Heart right ventricle (tissue), 16 donors: Measurements from ENCODE around the gene SLC4A8. TPM values are rescaled to one million over a fixed set of nuclear protein-coding genes. Genes with fewer than 3 reads are reported as not detected.

Experiments
- ATAC-seq, 8 donors: fragments of 200-7000 bp; cut with Tn5 transposase; one replicate each; pipeline ENCODE4 v1.9.1; 2020; ENCODE audit warnings: mild to moderate bottlenecking in 8 of 8, moderate library complexity in 8 of 8, moderate number of reproducible peaks in 1 of 8
- DNase-seq, 2 donors: peaks; one replicate each; pipeline ENCODE4 v3.0.0-alpha.2; 2020
- H3K27ac ChIP-seq, 10 donors: fragments of 200-600 bp; sonication (generic) in 2 of 10; one replicate each; pipeline versions ENCODE4 v1.5.0 to v1.8.0; 2020 to 2022; ENCODE audit warnings: mild to moderate bottlenecking in 3 of 10
- H3K27me3 ChIP-seq, 7 donors: fragments of 200-600 bp; one replicate each; pipeline ENCODE4 v1.8.0; 2021 to 2022; ENCODE audit warnings: mild to moderate bottlenecking in 2 of 7
- H3K36me3 ChIP-seq, 9 donors: fragments of 200-600 bp; sonication (generic) in 1 of 9; one replicate each; pipeline versions ENCODE4 v1.5.0 to v1.8.0; 2020 to 2022; ENCODE audit warnings: mild to moderate bottlenecking in 2 of 9
- H3K4me1 ChIP-seq, 9 donors: fragments of 200-600 bp; sonication (generic) in 1 of 9; one replicate each; pipeline versions ENCODE4 v1.5.0 to v1.8.0; 2020 to 2022; ENCODE audit warnings: mild to moderate bottlenecking in 4 of 9
- H3K4me3 ChIP-seq, 10 donors: fragments of 200-600 bp; sonication (generic) in 2 of 10; one replicate each; pipeline versions ENCODE4 v1.5.0 to v1.8.0; 2020 to 2022; ENCODE audit warnings: mild to moderate bottlenecking in 7 of 10, moderate library complexity in 2 of 10
- H3K9me3 ChIP-seq, 11 donors: fragments of 200-600 bp in 10 of 11; sonication (generic) in 2 of 11; one replicate each; pipeline versions ENCODE4 v1.5.0 to v1.8.0; 2013 to 2022; ENCODE audit warnings: mild to moderate bottlenecking in 2 of 11, control low read depth in 1 of 11, moderate library complexity in 1 of 11
- WGBS, 2 donors: extraction: QIAGEN DNeasy Blood & Tissue Kit; methylation state at CpG; one replicate each; pipeline ENCODE4 v1.1.7; 2013; ENCODE audit warnings: inconsistent platforms in 1 of 2; 5-methylcytosine and 5-hydroxymethylcytosine counted together
- intact Hi-C, 10 donors: fragments of 100-400 bp; cut with DNase I; formaldehyde crosslinking; loops; one replicate each; pipeline versions ENCODE4 v1.11.1 to v1.14.2; 2022
- polyA plus RNA-seq, 2 donors: library from polyadenylated mRNA; stranded (reverse); fragments of 200-250 nt; gene quantifications; one replicate each; pipeline ENCODE4 v1.2.3, GENCODE V29; 2013
- total RNA-seq, 10 donors: library from RNA; stranded (reverse); fragmentation: NEBNext Ultra II Directional in 3 of 10; extraction: Animal tissue kit (Norgen Biotek cat#: 25700) in 3 of 10; gene quantifications; one replicate each; pipeline versions ENCODE4 v1.2.1 to v1.2.4, GENCODE V29; 2021 to 2023
- TF ChIP-seq, protein P1 (sequence below), 9 donors: fragments of 200-600 bp; sonication (generic) in 2 of 9; IDR thresholded peaks; one replicate each; pipeline versions ENCODE4 v1.5.0 to v1.8.0; 2021 to 2022; ENCODE audit warnings: antibody characterized with exemption in 9 of 9, mild to moderate bottlenecking in 5 of 9, moderate library complexity in 1 of 9
- donor health status: Arrhythmogenic right ventricular cardiomyopathy.
- donor health status: ischemic (EF 13 %, LVEDD 7.1; RV severe dilation, severe dysfunction).
- donor health status: healthy with polysubstance abuse.
- donor health status: DM: no; HTN: yes; CAD: no.
- donor health status: DM: no; HTN: no; CAD: no.
- donor health status: ischemic (EF 25% LVEDD 6.9; RV normal size, moderate dysfunction).
- donor health status: ischemic (EF 25% LVEDD 5.7; RV mildly dilated, moderate dysfunction).
- donor health status: healthy.
- donor health status: DM: yes; HTN: yes; CAD: no.
- donor health status: Ischemic cardiomyopathy.
- donor health status: ischemic (EF 35%, LVEDD 5.7; RV mildly dilated, moderate dysfunction).
- donor health status: nonischemic (EF 11% LVEDD 7.7; RV severe dilation, severe dysfunction).
- donor health status: DM: yes; HTN: yes; CAD: no.
- donor health status: PGD.
- donor health status: ischemic (EF 29% LVEDD 5.4; RV normal size, mild dysfunction).
- donor health status: nonischemic (EF 23%, LVEDD 6.1; RV moderate dilation, normal function).

The SLC4A8 gene
- total and polyA plus RNA-seq, 12 donors = 0.12 to 1.8 (median 0.58) TPM

DNA sequence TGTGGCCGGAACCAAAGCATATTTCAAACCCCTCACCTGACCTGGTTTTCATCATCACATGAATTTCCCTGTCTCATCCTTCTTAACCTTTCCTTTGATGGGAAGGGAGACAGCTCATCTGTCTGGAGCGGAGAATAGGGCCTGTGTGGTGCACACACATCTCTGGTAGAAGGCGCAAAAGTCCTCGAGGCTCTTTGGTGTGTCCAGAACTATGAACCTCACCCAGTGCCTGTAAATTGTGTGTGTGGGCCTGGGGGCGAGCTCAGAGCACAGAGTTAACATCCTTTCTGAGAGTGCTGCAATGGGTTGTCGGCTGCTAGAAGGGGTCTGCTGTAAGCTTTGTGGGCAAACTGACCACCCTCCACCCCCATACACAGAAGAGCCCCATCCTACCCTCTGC lies 34.2 kb upstream of the SLC4A8 start:
- intact Hi-C loops = no loop called here
- TF ChIP-seq, protein P1, sequence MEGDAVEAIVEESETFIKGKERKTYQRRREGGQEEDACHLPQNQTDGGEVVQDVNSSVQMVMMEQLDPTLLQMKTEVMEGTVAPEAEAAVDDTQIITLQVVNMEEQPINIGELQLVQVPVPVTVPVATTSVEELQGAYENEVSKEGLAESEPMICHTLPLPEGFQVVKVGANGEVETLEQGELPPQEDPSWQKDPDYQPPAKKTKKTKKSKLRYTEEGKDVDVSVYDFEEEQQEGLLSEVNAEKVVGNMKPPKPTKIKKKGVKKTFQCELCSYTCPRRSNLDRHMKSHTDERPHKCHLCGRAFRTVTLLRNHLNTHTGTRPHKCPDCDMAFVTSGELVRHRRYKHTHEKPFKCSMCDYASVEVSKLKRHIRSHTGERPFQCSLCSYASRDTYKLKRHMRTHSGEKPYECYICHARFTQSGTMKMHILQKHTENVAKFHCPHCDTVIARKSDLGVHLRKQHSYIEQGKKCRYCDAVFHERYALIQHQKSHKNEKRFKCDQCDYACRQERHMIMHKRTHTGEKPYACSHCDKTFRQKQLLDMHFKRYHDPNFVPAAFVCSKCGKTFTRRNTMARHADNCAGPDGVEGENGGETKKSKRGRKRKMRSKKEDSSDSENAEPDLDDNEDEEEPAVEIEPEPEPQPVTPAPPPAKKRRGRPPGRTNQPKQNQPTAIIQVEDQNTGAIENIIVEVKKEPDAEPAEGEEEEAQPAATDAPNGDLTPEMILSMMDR (IDR thresholded peaks at IDR 0.05) = no peak
- H3K4me1 ChIP-seq = peaks cover 0 to 77% (median 9%) of the 10 kb centered on the region in 9 donors
- H3K27ac ChIP-seq = peak overlapping the region in 1 of 10 donors; percentile 91
- no peaks in the 10 kb centered on the region for H3K36me3 ChIP-seq
- H3K4me3 ChIP-seq = peak overlapping the region in 1 of 10 donors; percentile 74
- DNase-seq (no peak), ATAC-seq (peak in 1 of 8 donors; percentile 10)
- WGBS, 2 donors = 85 to 88% methylated on average over 6 of the region's 6 CpGs
- no peaks in the 10 kb centered on the region for H3K9me3 ChIP-seq
- H3K27me3 ChIP-seq = peaks cover 4 to 47% (median 30%) of the 10 kb centered on the region in 7 donors

DNA sequence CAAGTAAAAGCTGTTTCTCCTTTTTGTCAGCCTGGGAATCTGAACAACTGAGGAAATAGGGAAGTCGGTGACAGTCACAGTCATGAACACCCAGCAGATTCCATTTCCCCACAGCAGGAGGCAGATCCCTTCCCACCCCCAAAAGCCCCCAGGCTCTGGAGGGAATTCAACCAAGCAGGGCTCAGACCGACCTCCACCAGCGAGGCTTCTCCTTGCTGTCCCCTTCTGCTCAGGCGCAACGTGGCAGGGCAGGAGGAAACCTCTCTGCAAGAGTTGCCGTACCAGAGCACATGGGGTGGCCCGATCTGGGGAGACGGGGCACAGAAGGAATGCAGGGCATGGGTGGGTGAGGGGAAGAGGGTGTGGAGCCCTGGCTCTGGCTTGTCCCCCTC lies 33.7 kb upstream of the SLC4A8 start:
- Histone ChIP-seq H3K27ac (peak overlapping the region in 6 of 10 donors; percentile 0 to 91 (median 34)), H3K4me1 (peaks cover 0 to 82% (median 9%) of the 10 kb centered on the region in 9 donors), H3K9me3 (no peaks in the 10 kb centered on the region), H3K36me3 (no peaks in the 10 kb centered on the region), H3K4me3 (peak overlapping the region; percentile 36 to 74 (median 56)), H3K27me3 (peaks cover 4 to 51% (median 30%) of the 10 kb centered on the region in 7 donors)
- WGBS, 2 donors = 19 to 24% methylated on average over 8 of the region's 8 CpGs
- ATAC-seq (peak in 6 of 8 donors; percentile 10 to 43 (median 18)), DNase-seq (peak in 1 of 2 donors; percentile 8)
- TF ChIP-seq, protein P1 (IDR thresholded peaks at IDR 0.05) = peak in 1 of 9 donors; percentile 6
- intact Hi-C loops = no loop called here

DNA sequence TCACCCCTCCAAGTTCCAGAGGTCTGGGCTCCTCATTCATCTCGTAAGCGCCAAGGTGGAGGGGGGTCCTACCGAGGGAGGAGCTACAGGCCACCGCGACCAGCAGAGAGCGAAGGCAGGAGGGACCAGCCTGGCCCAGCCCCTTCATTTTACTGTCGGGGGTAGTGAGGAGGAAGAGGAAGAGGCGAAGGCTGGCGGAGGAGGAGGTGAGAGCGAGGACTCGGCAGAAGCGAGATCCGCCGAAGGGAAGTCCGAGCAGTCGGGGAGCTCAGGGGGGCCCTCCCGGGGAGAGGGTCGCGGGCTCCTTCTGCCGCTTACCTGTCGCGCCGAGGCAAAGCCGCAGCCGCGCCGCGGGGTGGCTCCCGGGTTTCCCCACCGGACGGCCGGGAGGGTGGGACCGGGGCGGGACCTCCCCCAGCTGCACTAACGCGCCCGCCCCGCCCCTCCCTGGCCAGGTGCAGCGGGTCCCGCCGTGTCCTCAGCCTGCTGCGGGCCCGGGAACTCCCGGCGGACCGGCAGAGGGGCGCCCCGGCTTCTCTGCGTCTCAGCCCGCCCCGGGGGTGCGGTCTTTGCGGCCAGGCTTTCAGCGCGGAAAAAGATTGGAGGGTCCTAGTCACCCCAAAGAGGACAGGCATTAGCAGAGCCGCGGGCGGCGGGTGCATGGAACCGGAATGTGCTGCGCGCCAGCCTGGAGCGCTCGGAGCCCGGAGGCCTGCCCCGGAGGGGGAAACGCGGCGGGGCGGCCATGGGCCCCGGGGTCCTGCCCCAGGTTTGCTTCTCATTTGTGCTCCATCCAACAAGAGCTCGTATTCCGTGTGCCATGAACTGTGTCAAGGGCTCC lies 33.1 kb upstream of the SLC4A8 start, which contains the start of gene GALNT6:
Gene GALNT6, minus strand, starts transcription at position 124 of the 841 bp plus-strand sequence. CDS start 11,625 bp downstream, outside the sequence.
- no peaks in the 10 kb centered on the region for H3K9me3 ChIP-seq
- H3K27ac ChIP-seq = peak within 1 kb of the TSS in 6 of 10 donors; percentile 0 to 91 (median 34)
- no peaks in the 10 kb centered on the region for H3K36me3 ChIP-seq
- H3K4me3 ChIP-seq = peak within 1 kb of the TSS; percentile 36 to 74 (median 56)
- intact Hi-C loops = no loop called here
- H3K4me1 ChIP-seq = peaks cover 0 to 85% (median 9%) of the 10 kb centered on the region in 9 donors
- peaks cover 4 to 58% (median 31%) of the 10 kb centered on the region in 7 donors for H3K27me3 ChIP-seq
- DNase-seq (peak; percentile 20 to 28), ATAC-seq (peak; percentile 25 to 53 (median 44))
- TF ChIP-seq, protein P1 (IDR thresholded peaks at IDR 0.05) = no peak
- 1% methylated on average over 65 to 73 of the region's 73 CpGs for WGBS, 2 donors

DNA sequence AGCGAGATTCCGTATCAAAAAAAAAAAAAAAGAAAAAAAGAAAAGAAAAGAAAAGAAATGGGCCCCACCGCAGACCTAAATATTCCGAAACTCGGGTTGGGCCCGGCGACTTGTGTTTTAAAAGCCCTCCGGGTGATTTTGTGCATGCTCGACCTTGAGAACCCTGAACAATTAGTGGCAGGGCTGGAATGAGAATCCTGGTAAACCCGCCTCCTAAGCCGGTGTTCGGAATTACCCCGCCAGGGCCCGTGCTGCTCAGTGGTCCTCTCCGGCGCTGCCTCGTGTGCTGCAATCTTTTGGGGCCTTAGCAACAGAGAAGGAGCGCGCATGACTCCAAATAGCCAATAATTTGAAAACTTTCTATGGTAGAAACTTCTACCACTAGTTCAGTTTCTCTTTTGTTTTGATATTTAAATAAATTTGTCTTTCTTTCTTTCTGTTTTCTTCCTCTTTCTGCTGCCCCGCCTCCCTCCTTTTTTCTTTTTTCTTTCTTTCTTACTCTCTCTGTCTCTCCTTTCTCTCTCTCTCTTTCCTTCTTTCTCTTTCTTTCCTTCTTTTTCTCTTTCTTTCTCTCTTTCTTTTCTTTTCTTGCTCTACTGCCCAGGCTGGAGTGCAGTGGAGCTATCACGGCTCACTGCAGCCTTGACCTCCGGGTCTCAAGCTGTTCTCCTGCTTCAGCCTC lies 31.9 kb upstream of the SLC4A8 start:
- ATAC-seq (no peak), DNase-seq (no peak)
- Histone ChIP-seq H3K4me1 (peaks cover 0 to 84% (median 9%) of the 10 kb centered on the region in 9 donors), H3K27me3 (peaks cover 4 to 58% (median 31%) of the 10 kb centered on the region in 7 donors), H3K36me3 (no peaks in the 10 kb centered on the region), H3K9me3 (no peaks in the 10 kb centered on the region), H3K27ac (peak overlapping the region in 1 of 10 donors; percentile 91), H3K4me3 (peak overlapping the region in 8 of 10 donors; percentile 43 to 74 (median 58))
- WGBS, 2 donors = 63 to 68% methylated on average over 22 of the region's 22 CpGs
- TF ChIP-seq, protein P1 (IDR thresholded peaks at IDR 0.05) = no peak
- intact Hi-C loops = no loop called here
